GM12878 (cell line): ENCODE measurements around the gene CPD. TPM values are rescaled to one million over a fixed set of nuclear protein-coding genes. Genes with fewer than 3 reads are reported as not detected.

Experiments used
- ATAC-seq: fragments of 200-7000 bp; cut with Tn5 transposase; 3 replicates; pipeline ENCODE4 v1.9.1; 2020; ENCODE audit warnings: mild to moderate bottlenecking, moderate library complexity
- BruUV-seq: library from RNA; stranded (reverse); fragments of 400-500 nt; replicated peaks from 2 replicates; lab custom pipeline; 2021; lab: Mats Ljungman, UMichigan
- CTCF ChIA-PET: fragments of 300-600 bp; sonication (Branson Sonifier 250); formaldehyde crosslinking; extraction: SDS; loops from one replicate; lab custom pipeline; 2021; ENCODE audit warnings: inconsistent platforms; lab: Yijun Ruan, JAX
- POLR2A ChIA-PET: fragments of 350-600 bp; formaldehyde crosslinking; extraction: SDS; loops from one replicate; lab custom pipeline; 2021; ENCODE audit warnings: inconsistent platforms; lab: Charles Lee
- RAD21 ChIA-PET: fragments of 300-600 bp; sonication (Branson Sonifier 250); formaldehyde crosslinking; loops from one replicate; lab custom pipeline; 2023; ENCODE audit warnings: antibody characterized with exemption; ENCODE audit not compliant: unreplicated experiment; lab: Charles Lee
- SMC1A ChIA-PET: fragments of 300-600 bp; sonication (Branson Sonifier 250); formaldehyde crosslinking; loops from one replicate; lab custom pipeline; 2023; ENCODE audit not compliant: unreplicated experiment, uncharacterized antibody; lab: Charles Lee
- DNase-seq: peaks from one replicate; pipeline ENCODE4 v3.0.0-alpha.2; 2011; ENCODE audit warnings: low read depth, low spot score
- FAIRE-seq: peaks from 3 replicates; lab custom pipeline; 2011; peaks lifted over from hg19 to GRCh38; lab: Jason Lieb, UNC
- H2AFZ ChIP-seq: 2 replicates; pipeline ENCODE4 v1.6.0; 2011; ENCODE audit warnings: low read depth, low read length, control low read depth; ENCODE audit not compliant: control insufficient read depth
- H3K27ac ChIP-seq: 2 replicates; pipeline ENCODE4 v1.5.1; 2011; ENCODE audit warnings: control low read depth; ENCODE audit not compliant: control insufficient read depth, insufficient read depth
- H3K27me3 ChIP-seq, 2 experiments: replicated peaks in 1 of 2; 2 replicates each; pipeline versions ENCODE4 v1.6.0 to v1.6.1; 2011; ENCODE audit warnings: low read length in 1 of 2; ENCODE audit not compliant: control insufficient read depth in 2 of 2, insufficient read depth in 2 of 2
- H3K36me3 ChIP-seq, 2 experiments: 2 replicates each; pipeline ENCODE4 v1.5.1; 2011; ENCODE audit warnings: low read length in 1 of 2; ENCODE audit not compliant: control insufficient read depth in 2 of 2, insufficient read depth in 2 of 2
- H3K4me1 ChIP-seq: 2 replicates; pipeline ENCODE4 v1.6.1; 2011; ENCODE audit warnings: mild to moderate bottlenecking, low read length, moderate library complexity, mixed read lengths; ENCODE audit not compliant: control insufficient read depth, insufficient read depth
- H3K4me2 ChIP-seq: 2 replicates; pipeline ENCODE4 v1.6.0; 2011; ENCODE audit warnings: control low read depth; ENCODE audit not compliant: control insufficient read depth, insufficient read depth
- H3K4me3 ChIP-seq: fragments of 200-600 bp; sonication (generic); 2 replicates; pipeline ENCODE4 v1.5.1; 2016
- H3K79me2 ChIP-seq: 2 replicates; pipeline ENCODE4 v1.6.0; 2011; ENCODE audit warnings: low read length; ENCODE audit not compliant: control insufficient read depth, insufficient read depth
- H3K9ac ChIP-seq: 2 replicates; pipeline ENCODE4 v1.8.0; 2011; ENCODE audit warnings: low read length, control low read depth, mixed read lengths; ENCODE audit not compliant: control insufficient read depth, insufficient read depth
- H3K9me3 ChIP-seq: replicated peaks from 3 replicates; pipeline ENCODE4 v1.5.1; 2011; ENCODE audit warnings: mild to moderate bottlenecking, low read length; ENCODE audit not compliant: control insufficient read depth, insufficient read depth
- H4K20me1 ChIP-seq: 2 replicates; pipeline ENCODE4 v1.6.0; 2011; ENCODE audit not compliant: control insufficient read depth, insufficient read depth
- HDGF ChIP-seq: fragments of 450-650 bp; IDR thresholded peaks from 2 replicates; pipeline ENCODE4 v1.6.1; 2016; ENCODE audit warnings: antibody characterized with exemption
- IRF5 ChIP-seq: fragments of 450-650 bp; IDR thresholded peaks from 2 replicates; pipeline ENCODE4 v1.6.1; 2017; ENCODE audit warnings: borderline replicate concordance
- KDM1A ChIP-seq: fragments of 200-600 bp; sonication (generic); IDR thresholded peaks from 2 replicates; pipeline ENCODE4 v1.6.1; 2016; ENCODE audit warnings: borderline replicate concordance
- MEF2B ChIP-seq: fragments of 450-650 bp; IDR thresholded peaks from 2 replicates; pipeline ENCODE4 v1.6.1; 2018; ENCODE audit warnings: mild to moderate bottlenecking, moderate library complexity; ENCODE audit not compliant: partially characterized antibody, poor library complexity, severe bottlenecking
- MTA2 ChIP-seq: fragments of 450-650 bp; IDR thresholded peaks from 2 replicates; pipeline ENCODE4 v1.6.1; 2016; ENCODE audit warnings: low read depth, mild to moderate bottlenecking, moderate library complexity
- MYC ChIP-seq: IDR thresholded peaks from 2 replicates; pipeline ENCODE4 v1.6.1; 2011; ENCODE audit warnings: mild to moderate bottlenecking, low read length, moderate library complexity, inconsistent platforms; ENCODE audit not compliant: insufficient read depth, insufficient replicate concordance, insufficient read length, severe bottlenecking
- PBX3 ChIP-seq: IDR thresholded peaks from 2 replicates; pipeline ENCODE4 v1.6.1; 2011; ENCODE audit warnings: mild to moderate bottlenecking, low read depth, low read length, moderate library complexity; ENCODE audit not compliant: insufficient replicate concordance
- POLR2AphosphoS5 ChIP-seq: IDR thresholded peaks from 2 replicates; pipeline ENCODE4 v1.6.1; 2011; ENCODE audit warnings: mild to moderate bottlenecking, low read length, inconsistent platforms
- RBBP5 ChIP-seq: fragments of 200-600 bp; sonication (generic); conservative IDR thresholded peaks from 2 replicates; pipeline ENCODE4 v1.6.1; 2016
- ZNF207 ChIP-seq: fragments of 450-650 bp; IDR thresholded peaks from 2 replicates; pipeline ENCODE4 v1.6.1; 2014; ENCODE audit warnings: antibody characterized with exemption, mild to moderate bottlenecking, borderline replicate concordance
- ZNF622 ChIP-seq: fragments of 450-650 bp; IDR thresholded peaks from 2 replicates; pipeline ENCODE4 v1.6.1; 2017; ENCODE audit warnings: mild to moderate bottlenecking, inconsistent platforms
- ZSCAN29 ChIP-seq: fragments of 450-650 bp; IDR thresholded peaks from 2 replicates; pipeline ENCODE4 v1.6.1; 2017; ENCODE audit warnings: mild to moderate bottlenecking, moderate library complexity
- WGBS: methylation state at CpG from one replicate; pipeline ENCODE4 v1.1.6; 2016; ENCODE audit warnings: low lambda C conversion rate; ENCODE audit not compliant: insufficient replicate concordance, insufficient coverage; ENCODE audit errors: missing lambda C conversion rate; 5-methylcytosine and 5-hydroxymethylcytosine counted together
- in situ Hi-C: fragments of 300-500 bp; cut with MboI; formaldehyde crosslinking; loops from 9 replicates; pipeline ENCODE4 v1.14.3; 2018; ENCODE audit warnings: mixed read lengths
- intact Hi-C: fragments of 100-400 bp; cut with micrococcal nuclease; formaldehyde crosslinking; loops from one replicate; pipeline ENCODE4 v1.14.2; 2022; ENCODE audit not compliant: unreplicated experiment
- polyA plus RNA-seq, 11 experiments: library from polyadenylated mRNA; depleted of rRNA in 4 of 11; unstranded in 6 of 11; stranded (reverse) in 5 of 11; fragments of >200 nt; fragmentation: Nextera tagmentation in 4 of 11; fragmentation: Illumina TruSeq in 1 of 11; extraction: Ambion mirVana in 4 of 11; extraction: Trizol in 1 of 11; gene quantifications; 1 replicate in 1 of 11; 2 replicates in 10 of 11; pipeline versions ENCODE4 v1.2.1 to v1.2.3, GENCODE V29; 2011 to 2016; ENCODE audit warnings: inconsistent platforms in 2 of 11, missing spikeins in 2 of 11, low read depth in 1 of 11
- total RNA-seq, 4 experiments: library from RNA; depleted of rRNA in 3 of 4; stranded (reverse); fragments of >200 nt in 3 of 4; fragmentation: Illumina TruSeq in 1 of 4; extraction: Trizol in 1 of 4; gene quantifications; 2 replicates each; pipeline versions ENCODE4 v1.2.1 to v1.2.3, GENCODE V29; 2013 to 2021

Gene CPD
- total and polyA plus RNA-seq, 10 of the 15 experiments (the other 5 are each of a cell fraction or from before 2014, with no cell fraction given), result 3.5 to 24.2 (median 15.7) TPM

GRCh38 chr17:30450125-30451027 is 71.6 kb downstream of the CPD start:
- DNase-seq, result no peak
- Histone ChIP-seq H3K27ac (no peak overlapping the region), H3K27me3 (no peaks in the 10 kb centered on the region), H3K9ac (no peak overlapping the region), H2AFZ (no peak overlapping the region), H3K9me3 (no peaks in the 10 kb centered on the region; the same call in 1 of the 3 replicates), H3K4me1 (no peaks in the 10 kb centered on the region), H3K79me2 (no peaks in the 10 kb centered on the region), H4K20me1 (no peaks in the 10 kb centered on the region), H3K36me3 (peaks cover 0 to 4% of the 10 kb centered on the region in 2 experiments; a peak in 3 of 4 replicates), H3K4me3 (no peak overlapping the region), H3K4me2 (no peak overlapping the region)
- FAIRE-seq, result no peak
- intact Hi-C loops, result no loop called here
- in situ Hi-C loops, result no loop called here
- ATAC-seq, result no peak
- SMC1A ChIA-PET, result no interaction called here
- BruUV-seq, result no TSS peak
- WGBS, result 85% methylated on average over 12 of the region's 12 CpGs
- CTCF ChIA-PET, result no interaction called here
- TF ChIP-seq KDM1A (no peak), RBBP5 (no peak), ZNF622 (no peak), ZNF207 (no peak), IRF5 (no peak), HDGF (no peak), POLR2AphosphoS5 (no peak), MYC (no peak), ZSCAN29 (no peak), MTA2 (no peak), MEF2B (no peak), PBX3 (no peak)
- RAD21 ChIA-PET, result interaction anchor here (0.6 kb wide), 1 partner anchor 109 kb away, joined by 3 read pairs; no protein-coding TSS in a partner anchor
- POLR2A ChIA-PET, result no interaction called here
